RWPE1 (cell line): ENCODE measurements around the gene EXD2.
"Not testable (repeated sequence)": the region's sequence is repeated elsewhere in the genome, so short reads cannot be mapped to it uniquely, and the experiment has no call there.

Experiments
- CTCF ChIA-PET: fragments of 350-600 bp; sonication (Branson Sonifier 250); formaldehyde crosslinking; extraction: SDS; loops from one replicate; lab custom pipeline; 2021; lab: Yijun Ruan, JAX
- POLR2A ChIA-PET: fragments of 400-600 bp; formaldehyde crosslinking; extraction: SDS; loops from one replicate; lab custom pipeline; 2020; ENCODE audit warnings: antibody characterized with exemption; ENCODE audit not compliant: low non-redundant PET; lab: Yijun Ruan, JAX
- DNase-seq: peaks from one replicate; pipeline ENCODE4 v3.0.0; 2012; ENCODE audit warnings: low spot score
- H3K27ac ChIP-seq: fragments of 450-650 bp; 2 replicates; pipeline ENCODE4 v1.5.1; 2017
- CTCF ChIP-seq: fragments of 450-650 bp; conservative IDR thresholded peaks from 2 replicates; pipeline ENCODE4 v1.5.1; 2017; ENCODE audit warnings: low read depth, mild to moderate bottlenecking

Gene EXD2

GRCh38 chr14:69268763-69269162, 77.5 kb downstream of the EXD2 start:
- no peak overlapping the region for H3K27ac ChIP-seq
- no peak for DNase-seq
- ChIA-PET POLR2A (no interaction called here), CTCF (interaction anchor here (0.6 to 0.7 kb wide), 2 partner anchors 9 to 114 kb away, joined by 3 to 6 read pairs; partner anchors contain the start of gene GALNT16)
- no peak for TF ChIP-seq CTCF

GRCh38 chr14:69269381-69269780, 78.1 kb downstream of the EXD2 start:
- no peak for TF ChIP-seq CTCF
- no peak for DNase-seq
- POLR2A ChIA-PET = no interaction called here
- H3K27ac ChIP-seq = no peak overlapping the region
- CTCF ChIA-PET = interaction anchor here (0.5 kb wide), 1 partner anchor 315 kb away, joined by 3 read pairs; no protein-coding TSS in a partner anchor

DNA sequence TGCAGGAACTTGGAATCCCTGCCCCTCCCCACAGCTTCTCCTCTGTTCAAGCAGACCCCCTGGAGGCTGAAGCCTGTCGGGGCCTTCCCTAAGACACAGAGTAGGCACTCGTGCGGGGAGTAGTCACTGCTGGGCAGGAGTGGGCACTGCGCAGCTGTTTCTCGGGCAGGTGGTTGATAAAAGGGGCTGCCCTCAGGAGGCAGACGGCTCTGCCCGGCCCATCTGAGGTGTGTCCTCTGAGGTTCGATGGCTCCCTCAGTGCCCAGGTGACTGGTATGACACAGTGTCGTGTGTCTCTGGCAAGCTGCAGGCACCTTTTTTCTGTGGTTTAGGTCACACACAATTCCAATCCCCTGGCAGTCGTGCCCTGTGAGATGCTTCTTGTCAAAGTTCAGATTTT, 78.8 kb downstream of the EXD2 start:
- no peak overlapping the region for H3K27ac ChIP-seq
- ChIA-PET CTCF (interaction anchor here (0.5 to 0.7 kb wide), 2 partner anchors 314 to 1214 kb away, joined by 3 to 4 read pairs; no protein-coding TSS in a partner anchor), POLR2A (no interaction called here)
- DNase-seq = no peak
- no peak for TF ChIP-seq CTCF

DNA sequence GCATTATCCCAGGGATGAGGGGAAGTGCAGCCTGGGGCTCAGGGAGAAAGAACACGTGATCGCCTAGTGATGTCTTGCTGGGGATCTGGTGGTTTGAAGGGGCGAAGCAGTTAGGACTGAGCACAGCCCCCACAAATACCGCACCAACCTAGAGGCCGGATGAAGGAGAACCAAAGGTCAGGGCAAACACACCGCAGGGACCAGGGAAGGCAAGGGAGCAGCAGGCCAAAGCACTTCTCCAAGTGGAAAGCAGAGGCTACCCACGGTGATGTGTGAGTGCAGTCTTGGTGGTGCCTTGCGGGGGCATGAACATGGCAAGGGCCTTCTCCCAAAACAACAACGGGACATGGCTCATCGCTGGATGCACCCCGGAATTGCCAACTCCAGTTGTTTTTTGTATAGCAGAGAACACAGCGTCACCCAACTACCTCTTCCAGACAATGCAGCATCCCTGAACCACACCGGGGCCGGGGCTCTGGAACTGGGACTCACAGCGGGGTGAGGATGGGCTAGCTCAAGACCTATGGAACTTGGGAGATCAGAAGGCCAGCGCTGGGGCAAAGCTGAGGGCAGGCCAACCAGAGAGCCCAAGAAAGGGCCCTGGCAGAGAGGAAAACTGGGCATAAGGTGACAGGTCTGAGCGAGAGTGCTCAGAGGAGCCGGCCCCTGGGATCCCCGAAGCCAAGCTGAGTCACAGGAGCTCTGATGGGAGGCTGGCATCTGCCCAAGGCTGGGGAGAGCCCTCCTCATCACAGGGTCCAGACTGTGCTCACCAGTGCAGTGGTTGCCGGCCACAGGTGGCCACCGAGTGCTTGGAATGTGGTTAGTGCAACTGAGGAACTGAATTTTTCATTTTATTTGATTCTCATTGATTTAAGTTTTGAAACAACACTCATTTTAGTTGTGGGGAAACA, 79.8 kb downstream of the EXD2 start:
- no peak overlapping the region for H3K27ac ChIP-seq
- no peak for DNase-seq
- ChIA-PET POLR2A (no interaction called here), CTCF (interaction anchor here (0.5 to 0.7 kb wide), 2 partner anchors 542 to 1213 kb away, joined by 3 to 4 read pairs; no protein-coding TSS in a partner anchor)
- TF ChIP-seq CTCF = no peak

DNA sequence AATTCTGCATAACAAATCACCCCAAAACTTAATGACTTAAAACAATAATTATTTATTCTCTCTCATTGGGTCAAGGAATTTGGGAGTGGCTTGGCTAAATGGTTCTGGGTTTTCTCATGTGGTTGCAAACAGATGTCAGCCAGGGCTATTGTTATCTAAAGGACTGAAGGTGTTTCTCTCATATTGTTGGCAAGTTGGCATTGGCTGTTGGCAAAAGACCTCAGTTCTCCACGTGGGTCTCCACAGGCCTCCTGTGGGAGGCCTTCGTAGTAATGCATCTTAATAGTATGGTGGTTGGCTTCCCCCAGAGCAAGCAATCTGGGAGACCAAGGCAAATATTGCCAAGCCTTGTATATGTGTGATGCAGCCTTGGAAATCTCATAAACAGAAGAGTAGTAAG, 83.0 kb downstream of the EXD2 start:
- CTCF ChIA-PET = no interaction called here
- TF ChIP-seq CTCF = no peak
- POLR2A ChIA-PET = no interaction called here
- no peak for DNase-seq
- no peak overlapping the region for H3K27ac ChIP-seq

DNA sequence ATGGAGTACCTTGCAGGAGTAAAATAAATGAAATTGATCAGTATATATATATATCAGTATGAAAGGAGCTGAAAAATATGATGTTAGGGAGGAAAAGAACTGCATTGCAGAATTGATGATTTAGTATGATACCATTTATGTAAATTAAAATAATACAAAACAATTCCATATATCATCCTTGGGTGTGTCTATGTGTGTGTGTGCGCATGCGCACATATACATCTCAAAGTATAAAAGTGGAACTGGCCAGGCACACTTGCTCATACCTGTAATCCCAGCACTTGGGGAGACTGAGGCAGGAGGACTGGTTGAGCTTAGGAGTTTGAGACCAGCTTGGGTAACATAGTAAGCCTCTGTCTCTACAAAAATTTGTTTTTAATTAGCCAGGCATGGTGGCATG, 84.0 kb downstream of the EXD2 start:
- CTCF ChIA-PET = no interaction called here

GRCh38 chr14:69277356-69277755, 86.1 kb downstream of the EXD2 start:
- POLR2A ChIA-PET, CTCF ChIA-PET, H3K27ac ChIP-seq, DNase-seq: not testable (repeated sequence)

More for the DNA sequence above, 84.0 kb downstream of the EXD2 start:
- no peak for TF ChIP-seq CTCF
- no peak for DNase-seq
- POLR2A ChIA-PET = no interaction called here
- no peak overlapping the region for H3K27ac ChIP-seq
